ENCODE results near the gene MAGEB18. TPM values are rescaled to one million over a fixed set of nuclear protein-coding genes. Genes with fewer than 3 reads are reported as not detected.

Gene MAGEB18
- total RNA-seq = not detected in 2 replicates
- not detected in 2 replicates for polyA plus RNA-seq
- polyA plus RNA-seq (2011; cell fraction: cytosol; rRNA removed) = not detected in 2 replicates
- polyA plus RNA-seq (2011; cell fraction: nucleus; rRNA removed) = not detected in 2 replicates
- polyA plus RNA-seq (2012) = not detected in 2 replicates
- not detected in 2 replicates for polyA minus RNA-seq
- not detected for polyA minus RNA-seq (2011; cell fraction: cytosol; rRNA and poly(A)+ RNA removed)
- not detected in 2 replicates for polyA minus RNA-seq (2011; cell fraction: nucleus; rRNA and poly(A)+ RNA removed)
- not detected for Bru-seq, nascent RNA
- not detected for BruChase-seq, experiment 1, labeled RNA remaining after a 6-hour chase
- not detected for BruChase-seq, experiment 2, labeled RNA remaining after a 2-hour chase
- long read RNA-seq = 0 reads

- H3K4me1 ChIP-seq (ENCODE audit: control insufficient read depth, extremely low read depth, insufficient read depth, low read length) = no peaks in the 10 kb centered on the region
- TF ChIP-seq POLR2AphosphoS5 (IDR thresholded peaks at IDR 0.05; ENCODE audit: insufficient read depth, low read depth, low read length) (no peak), POLR2A (IDR thresholded peaks at IDR 0.05; ENCODE audit: low read depth, low read length) (no peak), JUN (IDR thresholded peaks at IDR 0.05; ENCODE audit: borderline replicate concordance, insufficient read depth, insufficient read length, low read depth) (no peak), EZH2 (IDR thresholded peaks at IDR 0.05; ENCODE audit: borderline replicate concordance, low read depth, low read length, severe bottlenecking) (no peak)
- H3K27ac ChIP-seq (ENCODE audit: insufficient read depth, low read depth, low read length) = no peak within 1 kb of the TSS
- no peak within 1 kb of the TSS for H2AFZ ChIP-seq (ENCODE audit: low read depth, low read length)
- H3K4me2 ChIP-seq (ENCODE audit: insufficient read depth, low read length) = no peak within 1 kb of the TSS
- H3K9ac ChIP-seq (replicated peaks; ENCODE audit: extremely low read depth, insufficient read depth, low read length) = no peak within 1 kb of the TSS
- intact Hi-C loops (cut with micrococcal nuclease) (no loop called here), dilution Hi-C loops (cut with MboI; ENCODE audit: extremely low pct_ligation_motif_present, low sequenced_read_pairs) (no loop called here)
- FAIRE-seq = no peak
- no peaks in the 10 kb centered on the region for H3K9me3 ChIP-seq (replicated peaks; ENCODE audit: control insufficient read depth, insufficient read depth, low read length)
- no peak for DNase-seq (ENCODE audit: low read depth, low spot score)
- no peak within 1 kb of the TSS for H3K4me3 ChIP-seq (replicated peaks in 1 of 3; ENCODE audit: insufficient read depth in 1 of 3, low read depth in 1 of 3, low read length in 3 of 3)
- no peaks in the 10 kb centered on the region for H3K9me1 ChIP-seq (replicated peaks; ENCODE audit: control insufficient read depth, extremely low read depth, insufficient read depth, low read length)
- BruUV-seq (replicated peaks) = no TSS peak
- CTCF ChIA-PET = no interaction called here
- POLR2A ChIA-PET = no interaction called here
- no peaks in the 10 kb centered on the region for H4K20me1 ChIP-seq (replicated peaks; ENCODE audit: control insufficient read depth, extremely low read depth, insufficient read depth, low read length)
- H3K79me2 ChIP-seq (ENCODE audit: control insufficient read depth, insufficient read depth, low read length) = no peaks in the 10 kb centered on the region
- H3K27me3 ChIP-seq (ENCODE audit: control insufficient read depth in 2 of 2, insufficient read depth in 2 of 2, low read length in 2 of 2) = no peaks in the 10 kb centered on the region
- no peaks in the 10 kb centered on the region for H3K36me3 ChIP-seq (ENCODE audit: control insufficient read depth in 2 of 2, extremely low read depth in 1 of 2, insufficient read depth in 2 of 2, low read length in 2 of 2)
Measured at GRCh38 chrX:26138274-26138673, at the start of gene MAGEB18. Gene MAGEB18 (plus strand): TSS chrX:26138343. CDS start chrX:26138986, 643 bp downstream.

- Histone ChIP-seq H3K27me3 (ENCODE audit: control insufficient read depth in 2 of 2, insufficient read depth in 2 of 2, low read length in 2 of 2) (no peaks in the 10 kb centered on the region), H4K20me1 (replicated peaks; ENCODE audit: control insufficient read depth, extremely low read depth, insufficient read depth, low read length) (no peaks in the 10 kb centered on the region), H3K9ac (replicated peaks; ENCODE audit: extremely low read depth, insufficient read depth, low read length) (no peak overlapping the region), H3K9me3 (replicated peaks; ENCODE audit: control insufficient read depth, insufficient read depth, low read length) (no peaks in the 10 kb centered on the region), H3K4me2 (ENCODE audit: insufficient read depth, low read length) (no peak overlapping the region), H3K27ac (ENCODE audit: insufficient read depth, low read depth, low read length) (no peak overlapping the region), H3K36me3 (ENCODE audit: control insufficient read depth in 2 of 2, extremely low read depth in 1 of 2, insufficient read depth in 2 of 2, low read length in 2 of 2) (no peaks in the 10 kb centered on the region), H3K4me1 (ENCODE audit: control insufficient read depth, extremely low read depth, insufficient read depth, low read length) (no peaks in the 10 kb centered on the region), H2AFZ (ENCODE audit: low read depth, low read length) (no peak overlapping the region), H3K79me2 (ENCODE audit: control insufficient read depth, insufficient read depth, low read length) (no peaks in the 10 kb centered on the region), H3K4me3 (replicated peaks in 1 of 3; ENCODE audit: insufficient read depth in 1 of 3, low read depth in 1 of 3, low read length in 3 of 3) (no peak overlapping the region), H3K9me1 (replicated peaks; ENCODE audit: control insufficient read depth, extremely low read depth, insufficient read depth, low read length) (no peaks in the 10 kb centered on the region)
- POLR2A ChIA-PET = no interaction called here
- BruUV-seq (replicated peaks) = no TSS peak
- FAIRE-seq (no peak), DNase-seq (ENCODE audit: low read depth, low spot score) (no peak)
- CTCF ChIA-PET = no interaction called here
- intact Hi-C loops (cut with micrococcal nuclease) = no loop called here
- dilution Hi-C loops (cut with MboI; ENCODE audit: extremely low pct_ligation_motif_present, low sequenced_read_pairs) = no loop called here
- TF ChIP-seq POLR2A (IDR thresholded peaks at IDR 0.05; ENCODE audit: low read depth, low read length) (no peak), FOS (IDR thresholded peaks at IDR 0.05; ENCODE audit: borderline replicate concordance, insufficient read depth, low read length) (no peak), EZH2 (IDR thresholded peaks at IDR 0.05; ENCODE audit: borderline replicate concordance, low read depth, low read length, severe bottlenecking) (no peak), POLR2AphosphoS5 (IDR thresholded peaks at IDR 0.05; ENCODE audit: insufficient read depth, low read depth, low read length) (no peak), GATA2 (IDR thresholded peaks at IDR 0.05; ENCODE audit: insufficient read depth, insufficient read length, low read depth, low read length) (no peak), JUN (IDR thresholded peaks at IDR 0.05; ENCODE audit: borderline replicate concordance, insufficient read depth, insufficient read length, low read depth) (no peak), MAX (IDR thresholded peaks at IDR 0.05; ENCODE audit: insufficient read depth, insufficient read length) (no peak), CTCF (IDR thresholded peaks at IDR 0.05; ENCODE audit: extremely low read depth in 1 of 2, insufficient read depth in 1 of 2, low read depth in 1 of 2, low read length in 2 of 2) (no peak), MYC (IDR thresholded peaks at IDR 0.05; ENCODE audit: low read depth, low read length) (no peak)
Measured at GRCh38 chrX:26100421-26100920, 37.7 kb upstream of the MAGEB18 start.
